Gastroesophageal sphincter (tissue), 3 donors: ENCODE measurements around the gene YTHDF1.

Experiments used
- CTCF ChIP-seq, 4 experiments: fragments of 200-600 bp in 2 of 4; fragments of 450-650 bp in 2 of 4; sonication (generic) in 1 of 4; IDR thresholded peaks; one replicate each; pipeline ENCODE4 v1.5.1; 2017 to 2019; ENCODE audit warnings: antibody characterized with exemption in 4 of 4, mild to moderate bottlenecking in 2 of 4, moderate library complexity in 2 of 4
- POLR2A ChIP-seq, 2 donors: fragments of 450-650 bp; IDR thresholded peaks; one replicate each; pipeline ENCODE4 v1.6.1; 2017; ENCODE audit warnings: antibody characterized with exemption in 2 of 2, mild to moderate bottlenecking in 2 of 2, moderate library complexity in 1 of 2
- POLR2AphosphoS5 ChIP-seq: sonication (generic); formaldehyde crosslinking; IDR thresholded peaks from one replicate; pipeline ENCODE4 v1.6.1; 2017; ENCODE audit warnings: antibody characterized with exemption

- TF ChIP-seq POLR2AphosphoS5 = no peak
- no peak for TF ChIP-seq CTCF (IDR thresholded peaks at IDR 0.05)
- TF ChIP-seq POLR2A (IDR thresholded peaks at IDR 0.05) = no peak
These were observed 29.8 kb downstream of the YTHDF1 start for GRCh38 chr20:63186084-63186483.
